GM13977 (cell line): Measurements from ENCODE around the gene CYFIP2.

Experiments
- DNase-seq: peaks from one replicate; pipeline ENCODE4 v3.0.0; 2012; ENCODE audit warnings: low spot score
- in situ Hi-C: fragments of 300-500 bp; cut with MboI; formaldehyde crosslinking; loops from one replicate; pipeline ENCODE4 v1.12.0; 2022; ENCODE audit warnings: low sequenced_read_pairs, low pct_unique_long_range_greater_than_20kb, mixed read lengths, inconsistent platforms; ENCODE audit not compliant: unreplicated experiment
- TF ChIP-seq, protein P1 (sequence below): IDR thresholded peaks from 2 replicates; pipeline ENCODE4 v1.5.1; 2012; ENCODE audit warnings: mild to moderate bottlenecking, control low read depth; ENCODE audit not compliant: insufficient read depth; ENCODE audit errors: extremely low read depth, missing control alignments

CYFIP2 gene

DNA sequence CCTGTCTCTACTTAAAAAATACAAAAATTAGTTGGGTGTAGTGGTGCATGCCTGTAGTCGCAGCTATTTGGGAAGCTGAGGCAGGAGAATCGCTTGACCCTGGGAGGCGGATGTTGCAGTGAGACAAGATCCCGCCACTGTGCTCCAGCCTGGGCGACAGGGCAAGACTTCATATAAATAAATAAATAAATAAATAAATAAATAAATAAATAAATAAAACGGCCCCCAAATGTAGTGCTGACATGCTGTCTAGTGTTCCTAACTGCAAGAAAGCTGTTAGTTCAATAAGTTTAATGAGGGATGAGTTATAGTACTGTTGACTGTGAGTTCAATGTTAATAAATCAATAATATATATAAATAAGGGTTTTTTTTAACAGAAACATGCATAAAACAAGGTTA is 7.5 kb upstream of the CYFIP2 start:
- TF ChIP-seq, protein P1, sequence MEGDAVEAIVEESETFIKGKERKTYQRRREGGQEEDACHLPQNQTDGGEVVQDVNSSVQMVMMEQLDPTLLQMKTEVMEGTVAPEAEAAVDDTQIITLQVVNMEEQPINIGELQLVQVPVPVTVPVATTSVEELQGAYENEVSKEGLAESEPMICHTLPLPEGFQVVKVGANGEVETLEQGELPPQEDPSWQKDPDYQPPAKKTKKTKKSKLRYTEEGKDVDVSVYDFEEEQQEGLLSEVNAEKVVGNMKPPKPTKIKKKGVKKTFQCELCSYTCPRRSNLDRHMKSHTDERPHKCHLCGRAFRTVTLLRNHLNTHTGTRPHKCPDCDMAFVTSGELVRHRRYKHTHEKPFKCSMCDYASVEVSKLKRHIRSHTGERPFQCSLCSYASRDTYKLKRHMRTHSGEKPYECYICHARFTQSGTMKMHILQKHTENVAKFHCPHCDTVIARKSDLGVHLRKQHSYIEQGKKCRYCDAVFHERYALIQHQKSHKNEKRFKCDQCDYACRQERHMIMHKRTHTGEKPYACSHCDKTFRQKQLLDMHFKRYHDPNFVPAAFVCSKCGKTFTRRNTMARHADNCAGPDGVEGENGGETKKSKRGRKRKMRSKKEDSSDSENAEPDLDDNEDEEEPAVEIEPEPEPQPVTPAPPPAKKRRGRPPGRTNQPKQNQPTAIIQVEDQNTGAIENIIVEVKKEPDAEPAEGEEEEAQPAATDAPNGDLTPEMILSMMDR = no peak
- DNase-seq = no peak
- in situ Hi-C loops = loop anchor here (5.0 kb wide), 1 partner anchor 54 kb away; no protein-coding TSS in a partner anchor

DNA sequence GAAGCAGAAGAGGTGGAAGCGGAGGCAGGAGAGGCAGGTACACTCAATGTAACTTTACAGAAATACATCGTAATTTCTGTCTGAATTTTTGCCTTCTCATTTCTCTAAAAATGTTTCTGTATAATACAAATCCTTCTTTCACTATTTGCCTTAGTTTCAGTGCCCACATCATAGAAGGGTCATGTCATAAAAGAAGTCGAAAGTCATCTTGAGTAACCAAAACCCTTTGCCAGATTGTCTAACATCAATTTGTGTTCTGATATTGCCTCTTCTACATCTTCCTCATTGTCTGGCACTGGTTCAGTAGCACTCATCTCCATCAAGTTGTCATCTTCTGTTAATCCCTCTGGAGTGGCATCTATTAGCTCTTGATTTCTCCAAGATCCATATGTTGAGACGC is 6.2 kb upstream of the CYFIP2 start:
- DNase-seq = no peak
- in situ Hi-C loops = loop anchor here (5.0 kb wide), 1 partner anchor 53 kb away; no protein-coding TSS in a partner anchor
- TF ChIP-seq, protein P1 = no peak

DNA sequence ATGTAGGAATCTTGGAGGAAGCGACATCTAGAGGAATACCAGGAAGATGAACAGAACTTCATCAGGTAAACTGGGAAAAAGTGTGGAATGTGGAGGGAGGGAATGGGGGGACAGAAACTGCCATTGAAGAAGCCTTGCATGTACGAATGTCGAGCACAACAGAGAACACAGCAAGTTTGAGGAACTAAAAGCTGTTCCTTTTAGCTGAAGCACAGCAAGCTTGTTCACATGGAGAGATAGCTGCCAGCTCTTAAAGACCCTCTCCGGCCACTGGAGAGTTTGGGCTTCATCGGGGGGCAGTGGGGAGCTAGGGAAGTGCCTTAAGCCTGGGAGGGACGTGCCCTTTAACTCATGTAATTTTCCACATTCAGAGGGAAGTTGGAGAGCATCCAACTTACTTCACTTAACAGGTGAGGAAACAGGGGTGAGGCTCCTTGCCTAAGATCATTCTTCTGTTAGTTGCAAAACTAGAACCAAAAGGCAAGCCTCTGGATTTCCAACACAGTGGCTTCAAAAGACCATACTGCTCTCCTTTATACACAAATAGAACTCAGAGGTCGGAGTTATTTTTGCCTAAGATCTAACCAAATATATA is 2.3 kb upstream of the CYFIP2 start:
- DNase-seq = no peak
- in situ Hi-C loops = no loop called here
- TF ChIP-seq, protein P1 = no peak

DNA sequence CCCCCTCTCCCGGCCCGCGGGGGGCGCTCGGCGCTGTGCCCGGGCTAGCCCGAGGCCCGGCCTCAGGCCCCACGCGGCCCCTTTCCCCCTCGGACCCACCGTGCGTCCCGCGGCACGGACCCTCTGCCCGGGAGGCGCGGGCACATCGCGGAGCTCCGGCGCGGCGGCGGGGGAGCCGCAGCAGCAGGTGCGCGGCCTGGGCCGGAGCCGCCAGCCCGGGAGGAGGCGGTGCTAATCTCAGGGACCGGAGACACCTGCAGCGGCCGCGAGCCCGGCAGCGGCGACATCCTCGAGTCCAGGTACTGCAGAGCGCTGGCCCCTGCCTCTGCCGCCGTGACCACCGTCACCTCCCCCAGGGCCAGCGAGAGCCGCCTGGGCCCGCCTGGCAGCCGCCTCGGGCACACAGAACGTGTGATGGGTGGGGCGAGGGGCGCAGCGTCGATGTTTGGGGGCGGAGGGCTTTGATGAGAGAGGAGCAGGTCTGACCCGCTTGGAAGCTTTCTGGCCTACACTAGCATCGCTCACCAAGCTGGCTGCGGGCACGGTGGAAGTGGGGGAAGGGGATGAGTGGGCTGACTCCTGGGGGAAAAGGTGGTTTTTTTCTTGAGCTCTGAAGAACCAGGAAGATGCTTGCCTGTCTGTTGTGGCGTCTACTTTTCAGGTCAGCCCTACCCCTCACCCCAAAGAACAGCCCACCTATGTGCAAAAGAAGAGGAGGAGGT is 524 bp downstream of the CYFIP2 start:
- DNase-seq = peak; percentile 65
- in situ Hi-C loops = no loop called here
- TF ChIP-seq, protein P1 = peak; percentile 46

DNA sequence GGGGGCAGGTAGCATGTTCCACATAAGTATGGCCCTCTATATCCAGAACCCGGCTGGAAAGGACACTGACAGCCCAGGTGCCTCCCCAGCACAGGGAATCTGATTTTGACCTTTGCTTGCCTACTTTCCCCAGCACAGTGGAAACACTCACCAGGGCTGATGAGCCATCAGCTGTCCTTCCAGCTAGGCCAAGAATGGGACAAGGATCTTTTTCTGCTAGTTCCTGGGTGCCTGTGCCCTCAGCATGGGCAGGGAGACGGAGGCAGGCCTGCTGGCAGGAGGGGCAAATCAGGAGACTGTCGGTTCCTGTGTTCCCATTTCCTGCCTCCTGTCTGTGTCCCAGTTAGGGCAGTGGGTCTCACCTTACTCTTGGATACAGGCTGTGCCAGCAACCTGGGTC is 1.1 kb downstream of the CYFIP2 start:
- TF ChIP-seq, protein P1 = no peak
- in situ Hi-C loops = no loop called here

DNA sequence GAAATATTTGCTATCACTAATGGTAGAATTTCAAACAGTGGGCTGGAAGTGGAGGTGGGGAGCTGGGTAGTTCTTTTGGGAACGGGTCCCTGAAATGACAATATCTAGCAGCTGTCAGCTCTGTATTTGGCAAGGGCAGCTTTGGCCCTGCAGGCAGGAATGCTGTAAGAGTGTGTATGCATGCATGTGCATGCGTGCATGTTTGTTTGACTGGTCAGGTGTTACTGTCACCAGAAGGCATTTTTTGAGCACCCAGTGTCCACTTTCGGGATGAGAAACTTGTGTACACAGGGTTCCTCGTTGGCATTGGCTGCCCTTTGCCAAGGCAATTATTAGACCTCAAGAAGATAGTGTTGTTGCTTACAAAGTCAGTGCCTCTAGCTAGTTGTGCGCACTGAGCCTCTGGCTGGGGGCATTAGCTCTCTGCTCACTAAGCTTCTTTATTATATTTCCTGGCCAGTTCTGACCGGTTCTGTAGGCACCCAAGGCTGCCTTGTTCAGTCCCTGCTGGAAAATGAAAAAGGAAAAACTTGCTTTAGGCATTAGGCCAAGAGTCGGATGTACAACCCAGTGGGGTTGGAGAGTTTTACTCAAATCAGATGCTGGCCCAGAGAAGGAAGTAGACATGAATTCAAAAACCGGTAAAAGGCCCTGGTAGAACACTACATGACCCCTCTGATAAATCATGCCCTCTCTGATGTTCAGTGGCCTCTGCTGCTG is 2.0 kb downstream of the CYFIP2 start:
- TF ChIP-seq, protein P1 = no peak
- in situ Hi-C loops = no loop called here
- no peak for DNase-seq

More for the DNA sequence above, 1.1 kb downstream of the CYFIP2 start:
- DNase-seq = no peak
